DOHH2 (cell line): ENCODE data around the gene CAPN3.

Experiments
- CTCF ChIP-seq: fragments of 200-600 bp; sonication (generic); IDR thresholded peaks from one replicate; pipeline ENCODE4 v1.5.1; 2014; ENCODE audit warnings: antibody characterized with exemption, mild to moderate bottlenecking, low read depth, low read length; ENCODE audit not compliant: poor library complexity, severe bottlenecking
- EZH2phosphoT487 ChIP-seq: fragments of 200-600 bp; sonication (generic); IDR thresholded peaks from 2 replicates; pipeline ENCODE4 v1.6.1; 2017; ENCODE audit warnings: borderline replicate concordance, mild to moderate bottlenecking, antibody characterized with exemption, low read length, moderate library complexity, mixed read lengths

DNA sequence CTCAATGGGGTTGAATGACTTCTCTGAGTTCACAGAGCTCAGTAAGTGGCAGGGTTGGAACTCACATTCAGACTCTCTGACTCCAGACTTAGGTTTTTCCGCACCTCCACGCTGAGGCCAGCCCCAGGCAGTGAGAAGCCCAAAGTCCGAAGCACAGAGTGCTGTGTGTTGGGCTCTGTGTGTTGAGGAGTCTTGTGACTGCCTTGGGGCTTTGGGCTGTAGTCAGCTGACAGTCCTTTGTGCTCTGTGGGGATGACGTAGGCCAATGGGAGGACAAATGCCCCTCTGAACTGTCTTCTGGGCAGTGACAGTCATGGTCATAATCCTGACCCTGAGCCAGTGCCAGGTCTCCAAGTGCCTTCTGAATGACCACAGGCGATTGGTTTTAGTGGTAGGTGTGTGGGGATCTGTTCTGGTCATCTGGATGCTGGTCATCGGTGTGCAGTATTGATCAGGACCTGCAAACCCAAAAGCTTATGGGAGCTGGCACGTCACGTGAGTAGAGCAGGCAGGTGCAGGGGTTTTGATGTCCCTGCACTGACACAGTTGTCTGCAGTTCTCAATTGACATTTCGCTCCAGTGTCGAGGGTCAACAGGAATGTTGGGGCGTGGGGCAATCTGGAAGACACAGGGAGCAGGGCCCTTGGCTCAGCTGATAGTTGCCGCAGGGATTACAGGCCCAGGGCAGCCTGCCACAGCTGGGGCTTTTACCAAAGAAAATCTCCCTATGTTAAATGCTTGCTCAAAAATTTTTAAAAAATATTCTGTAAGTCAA, 45.3 kb downstream of the CAPN3 start:
- TF ChIP-seq CTCF (no peak), EZH2phosphoT487 (no peak)
